Endometrial microvascular endothelial cells (primary cell): ENCODE data around the gene DCTN1. TPM values are rescaled to one million over a fixed set of nuclear protein-coding genes. Genes with fewer than 3 reads are reported as not detected.

ENCODE experiments used
- in situ Hi-C: cut with HindIII; loops from 2 replicates; pipeline ENCODE4 v1.10.0; 2017; ENCODE audit warnings: low sequenced_read_pairs, low pct_unique_long_range_greater_than_20kb; ENCODE audit errors: inconsistent ontology term
- total RNA-seq: library from RNA; depleted of rRNA; stranded (reverse); fragments of >200 nt; gene quantifications from one replicate; pipeline ENCODE4 v1.2.3, GENCODE V29; 2015; ENCODE audit errors: inconsistent ontology term

DCTN1 gene
- total RNA-seq, 1 donor from 2014 or later, result 121 TPM

DNA sequence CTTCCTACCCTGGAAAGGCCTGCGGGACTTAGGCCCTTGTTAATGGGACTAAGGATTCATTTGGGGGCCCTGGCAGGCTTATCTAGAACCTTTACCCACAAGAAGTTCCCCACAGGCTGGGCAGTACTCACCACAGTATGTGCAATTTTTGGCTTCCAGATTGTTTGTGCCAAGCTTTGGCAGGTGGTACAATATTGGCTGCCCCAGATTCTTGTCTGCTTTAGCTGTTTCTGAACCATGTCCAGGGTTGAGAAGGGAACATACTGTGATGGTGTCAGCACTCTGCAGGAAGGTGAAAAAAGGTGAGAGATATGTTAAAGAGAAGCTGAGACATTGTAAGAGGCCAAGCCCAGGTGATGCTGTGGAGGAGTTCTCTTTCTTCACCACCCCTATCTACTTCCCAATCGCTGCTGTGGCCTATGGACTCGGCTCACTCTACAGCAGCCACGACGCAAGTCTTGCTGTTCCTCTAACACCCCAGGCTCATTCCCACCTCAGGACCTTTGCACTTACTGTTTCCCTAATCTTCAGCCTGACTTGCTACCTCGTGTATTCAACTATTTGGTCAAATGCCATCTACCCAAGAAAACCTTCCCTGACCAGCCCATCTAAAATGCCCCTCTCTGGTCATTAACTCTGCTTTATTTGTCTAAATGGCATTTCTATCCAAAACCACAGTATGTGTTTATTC is 46.1 kb downstream of the DCTN1 start:
- in situ Hi-C loops, result no loop called here

DNA sequence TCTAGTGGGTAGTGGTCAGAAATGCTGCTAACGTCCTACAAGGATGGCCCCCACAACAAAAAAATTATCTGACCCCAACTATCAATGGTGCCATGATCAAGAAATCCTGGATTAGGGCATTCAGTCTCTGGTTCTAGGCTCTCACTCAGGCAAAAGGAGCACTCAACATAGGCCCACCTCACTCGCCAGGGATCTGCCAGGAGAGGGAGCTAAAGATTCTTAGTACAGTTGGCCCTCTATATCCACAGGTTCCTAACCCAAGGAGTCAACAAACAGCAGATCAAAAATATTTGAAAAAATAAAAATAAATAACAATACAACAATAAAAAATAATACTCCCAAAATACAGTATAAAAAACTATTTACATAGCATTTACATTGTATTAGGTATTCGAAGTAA is 46.9 kb downstream of the DCTN1 start:
- in situ Hi-C loops, result no loop called here

DNA sequence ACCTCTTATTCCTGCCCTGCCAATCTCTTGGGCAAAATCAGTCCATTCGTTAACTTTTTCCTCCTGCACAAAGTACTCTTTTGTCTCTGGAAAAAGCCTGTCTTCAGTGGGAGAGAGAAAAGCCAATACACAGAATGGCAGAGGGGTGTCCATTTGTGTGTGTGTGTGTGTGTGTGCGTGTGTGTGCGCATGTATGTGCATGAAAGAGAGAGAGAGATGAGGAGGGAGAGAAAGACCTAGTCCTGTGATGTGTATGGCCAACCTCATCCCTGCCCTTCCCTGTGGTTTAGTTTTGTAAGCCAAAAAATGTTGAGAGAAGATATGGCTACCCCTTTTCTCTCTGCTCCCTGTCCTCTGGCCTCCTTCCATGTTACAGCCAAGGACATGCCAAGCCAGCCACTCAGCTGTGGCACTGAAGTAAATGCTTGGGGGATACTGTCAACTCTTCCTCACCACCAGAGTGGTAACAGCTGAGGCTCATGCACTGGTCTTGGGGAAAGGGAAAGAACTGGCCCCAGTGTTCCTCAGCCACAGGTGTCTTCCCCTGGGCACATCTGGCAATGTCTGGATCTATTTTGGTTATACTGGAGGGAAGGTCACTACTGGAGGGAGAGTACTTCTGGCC is 47.4 kb downstream of the DCTN1 start:
- in situ Hi-C loops, result no loop called here

DNA sequence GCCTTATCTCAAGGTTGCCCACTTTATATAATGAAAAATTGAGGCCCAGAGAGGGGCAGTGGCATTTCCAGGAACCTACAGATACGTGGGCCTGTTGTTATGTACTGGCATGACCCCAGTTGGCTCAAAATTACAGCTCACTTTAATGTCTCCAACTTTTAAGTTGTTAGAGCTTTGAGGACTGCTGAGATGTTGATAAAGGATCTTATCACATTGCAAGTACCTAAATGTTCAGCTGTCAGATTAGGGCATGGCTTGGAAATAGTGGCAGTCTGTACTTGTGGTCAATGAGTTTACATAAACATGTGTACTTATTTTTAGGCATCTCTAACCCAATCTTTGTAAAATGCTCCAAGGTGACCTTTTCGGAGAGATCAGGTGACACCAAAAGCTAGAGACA is 51.5 kb downstream of the DCTN1 start:
- in situ Hi-C loops, result no loop called here

DNA sequence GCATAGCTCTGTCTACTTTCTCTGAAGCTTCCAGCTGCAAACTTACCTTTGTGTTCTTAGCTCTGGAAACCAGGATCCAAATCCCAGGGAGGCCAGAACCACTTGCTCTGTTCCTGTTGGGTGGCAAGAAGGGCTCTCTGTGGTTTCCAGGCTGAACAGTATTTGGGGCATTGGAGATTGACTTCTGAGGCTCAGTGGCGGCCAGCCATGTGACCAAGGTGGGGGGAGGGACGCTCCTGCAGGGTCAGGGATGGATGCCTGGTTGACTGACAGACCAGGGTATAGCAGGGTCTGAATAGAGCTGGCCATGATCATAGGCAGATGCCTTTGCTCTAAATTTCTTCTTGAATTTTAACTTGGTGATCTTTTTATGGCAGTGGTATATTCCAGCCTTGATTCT is 52.0 kb downstream of the DCTN1 start:
- in situ Hi-C loops, result no loop called here

DNA sequence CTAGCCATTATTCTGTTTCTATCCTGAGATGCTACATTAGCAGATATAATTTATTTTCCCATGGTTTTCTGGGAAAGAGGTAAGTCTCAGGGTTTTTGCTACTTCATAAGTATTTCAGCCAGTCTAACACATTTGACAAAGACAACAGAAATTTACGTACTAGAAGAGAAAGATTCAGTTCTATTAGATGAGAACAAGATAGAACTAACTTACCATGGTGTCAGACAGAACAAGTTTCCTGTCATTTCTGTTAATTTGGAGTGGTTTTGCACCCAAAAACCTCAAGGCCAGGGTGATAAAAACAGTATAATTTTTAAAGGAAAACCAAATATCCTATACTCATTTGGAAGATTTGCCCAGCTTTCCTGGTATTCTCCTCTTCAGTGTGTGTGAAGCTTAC is 52.5 kb downstream of the DCTN1 start:
- in situ Hi-C loops, result no loop called here

DNA sequence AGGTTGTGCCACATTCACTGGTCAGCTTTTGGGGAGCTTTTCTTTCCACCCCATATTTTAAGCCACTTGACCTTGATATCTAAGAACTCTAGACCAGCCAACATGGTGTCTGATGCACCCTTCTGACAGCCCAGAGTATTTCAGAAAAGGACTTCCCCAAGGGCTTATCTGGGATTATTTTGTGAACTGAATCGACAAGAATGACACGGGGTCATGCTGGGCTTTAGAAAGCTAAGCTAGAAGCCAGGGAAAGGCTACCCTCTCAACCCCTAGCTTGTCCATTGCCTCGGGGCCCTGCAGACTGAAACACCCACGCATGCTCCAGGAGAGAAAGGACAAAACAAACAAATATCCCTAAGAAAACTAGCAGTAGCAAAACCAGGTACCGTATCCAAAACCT is 52.9 kb downstream of the DCTN1 start:
- in situ Hi-C loops, result no loop called here

DNA sequence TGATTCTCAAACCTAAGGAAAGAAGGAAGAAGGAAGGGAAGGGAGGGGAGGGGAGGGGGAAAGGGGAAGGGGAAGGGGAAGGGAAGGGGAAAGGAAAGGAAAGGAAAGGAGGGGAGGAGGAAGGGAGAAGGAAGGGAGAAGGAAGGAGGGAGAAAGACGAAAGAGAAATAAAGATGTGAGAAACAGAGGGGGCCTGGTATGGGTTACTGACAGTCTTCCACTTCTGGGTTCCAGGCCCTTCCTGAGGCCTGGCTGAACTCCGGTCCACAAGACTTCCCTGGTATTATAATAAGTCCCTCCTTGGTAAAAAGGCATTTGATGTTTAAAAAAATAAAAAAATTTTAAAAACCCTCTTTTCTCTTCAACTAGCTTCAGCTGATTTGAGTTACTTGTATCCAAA is 54.3 kb downstream of the DCTN1 start:
- in situ Hi-C loops, result no loop called here

DNA sequence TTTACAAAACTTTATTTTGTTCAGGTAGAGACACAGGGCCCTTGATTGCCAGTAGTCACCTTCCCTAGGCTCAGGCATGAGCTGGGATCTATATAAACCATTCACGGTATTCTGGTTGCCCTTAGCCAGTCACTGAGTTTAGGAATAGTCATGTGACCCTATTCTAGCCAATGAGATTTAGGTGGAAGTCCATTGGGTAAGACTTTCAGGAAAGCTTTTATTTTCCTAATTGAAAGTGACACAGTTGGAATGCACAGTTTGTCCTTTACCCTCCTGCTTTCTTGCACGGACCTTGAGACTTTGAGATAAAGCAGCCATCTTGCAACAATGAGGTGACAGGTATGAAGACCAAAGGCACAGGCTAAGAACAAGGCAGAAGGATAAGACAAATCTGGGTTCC is 58.4 kb downstream of the DCTN1 start:
- in situ Hi-C loops, result no loop called here

DNA sequence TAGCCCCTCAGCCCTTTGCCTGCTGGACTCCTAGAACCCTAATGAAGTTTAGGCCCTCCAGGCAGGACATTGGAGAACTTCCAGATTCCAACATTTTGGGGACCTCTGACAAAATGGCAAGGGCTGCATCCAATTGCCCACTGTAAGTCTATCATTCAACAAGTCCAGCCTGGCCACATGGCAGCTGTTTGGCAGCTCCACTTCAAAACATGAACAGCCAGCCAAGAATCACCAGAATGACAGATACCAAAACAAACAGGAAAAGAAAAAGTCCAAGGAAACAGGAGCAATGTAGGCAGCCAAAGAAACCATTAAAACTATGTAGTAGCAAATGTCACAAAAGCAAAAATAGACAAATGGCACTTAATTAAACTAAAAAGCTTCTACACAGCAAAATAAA is 62.4 kb downstream of the DCTN1 start:
- in situ Hi-C loops, result no loop called here

DNA sequence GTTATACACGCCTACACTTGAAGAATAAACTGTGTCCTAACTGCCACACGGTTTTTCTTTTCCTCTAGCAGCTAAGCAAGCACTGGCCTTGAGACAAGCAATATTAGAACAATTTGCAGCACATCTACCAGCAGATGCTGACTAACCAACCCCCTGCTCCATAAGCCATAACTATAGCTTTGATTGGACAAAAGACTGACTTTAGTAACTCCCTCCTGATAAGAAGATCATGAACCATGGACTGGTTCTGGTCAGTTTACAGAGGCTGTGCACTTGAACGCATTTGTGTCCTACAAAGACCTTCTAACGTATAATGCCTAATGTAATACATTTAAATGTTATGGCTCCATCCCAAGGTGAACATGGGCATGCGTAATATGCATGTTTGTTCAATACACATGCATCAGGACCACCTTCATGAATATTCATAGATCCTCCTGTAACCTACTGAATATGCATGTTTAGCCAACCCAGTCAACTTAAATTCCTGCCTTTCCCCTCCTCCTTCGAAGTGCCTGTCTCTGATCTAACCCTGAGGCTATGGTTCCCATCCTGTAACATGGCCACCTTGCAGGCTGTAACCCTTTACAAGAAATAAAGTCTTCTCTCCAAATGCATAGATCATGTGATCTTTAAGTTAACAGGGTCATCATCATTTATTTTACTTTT is 63.4 kb downstream of the DCTN1 start:
- in situ Hi-C loops, result no loop called here

DNA sequence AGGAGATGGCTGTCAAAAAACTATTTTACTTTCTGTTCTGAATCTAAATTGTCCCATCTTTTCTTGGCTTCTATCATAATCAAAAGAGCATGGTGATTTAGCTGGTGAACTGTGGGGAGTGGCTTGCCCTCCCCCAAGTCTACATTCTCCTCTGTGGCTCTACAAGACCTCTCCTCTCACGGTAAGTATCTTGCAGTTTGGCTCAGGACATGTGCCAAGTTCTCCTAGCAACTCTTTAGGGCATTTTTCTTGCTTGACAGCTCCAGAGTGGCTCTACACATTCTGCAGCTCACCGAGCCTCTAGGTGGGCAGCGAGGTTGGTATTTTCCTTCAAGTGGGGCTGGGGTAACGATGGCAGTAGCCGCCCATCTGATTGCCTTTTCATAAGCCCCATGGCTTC is 66.0 kb downstream of the DCTN1 start:
- in situ Hi-C loops, result no loop called here

DNA sequence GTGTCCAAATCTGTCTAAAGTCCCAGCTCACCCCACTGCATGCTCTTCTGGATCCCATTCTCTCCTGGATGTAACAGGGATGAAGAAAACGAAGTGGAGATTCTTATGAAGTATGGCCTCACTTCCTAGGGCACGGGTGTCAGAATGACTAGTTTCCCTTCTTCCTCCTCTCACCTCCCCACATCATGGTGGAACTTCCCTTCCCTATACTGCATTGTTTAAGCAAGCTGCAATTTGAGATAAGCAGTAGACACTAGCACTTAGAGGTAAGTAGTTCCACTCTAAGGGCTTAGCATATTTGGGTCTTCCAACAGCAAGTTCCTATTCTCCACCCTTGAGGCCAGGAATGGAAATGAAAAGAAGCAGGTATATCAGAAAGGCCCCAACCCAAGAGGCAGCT is 66.6 kb downstream of the DCTN1 start:
- in situ Hi-C loops, result no loop called here

DNA sequence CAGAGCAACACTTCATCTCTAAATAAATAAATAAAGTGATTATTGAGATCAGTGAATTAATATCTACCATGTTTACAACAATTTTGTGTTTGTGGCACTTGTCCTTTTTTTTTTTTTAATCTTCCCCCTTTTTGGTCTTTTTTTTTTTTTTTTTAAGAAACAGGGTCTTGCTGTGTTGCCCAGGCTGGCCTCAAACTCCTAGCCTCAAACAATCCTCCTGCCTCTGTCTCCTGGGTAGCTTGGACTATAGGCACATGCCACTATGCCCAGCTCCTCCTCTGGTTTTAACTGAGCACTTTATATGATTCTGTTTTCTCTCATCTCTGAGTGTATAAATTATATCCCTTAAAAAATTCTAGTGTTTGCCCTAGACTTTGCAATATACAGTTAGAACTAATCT is 67.2 kb downstream of the DCTN1 start:
- in situ Hi-C loops, result no loop called here

Other genes with a start within 250 kb of the DCTN1 start
- gene BOLA3, start 232.4 kb downstream of the DCTN1 start, total RNA-seq, result 81.4 TPM
- gene MOB1A, start 201.4 kb downstream of the DCTN1 start, total RNA-seq, result 117 TPM
- gene MTHFD2, start 181.7 kb downstream of the DCTN1 start, total RNA-seq, result 62.7 TPM
- 0.37 TPM for gene SLC4A5, start 36.9 kb downstream of the DCTN1 start, total RNA-seq
- gene C2orf81, start 41.3 kb upstream of the DCTN1 start, total RNA-seq, result 0.46 TPM
- gene WDR54, start 41.4 kb upstream of the DCTN1 start, total RNA-seq, result 28.4 TPM
- gene RTKN, start 61.6 kb upstream of the DCTN1 start, total RNA-seq, result 1.0 TPM
- gene INO80B, start 74.8 kb upstream of the DCTN1 start, total RNA-seq, result 13.2 TPM
- 40.0 TPM for gene WBP1, start 78.1 kb upstream of the DCTN1 start, total RNA-seq
- 92.7 TPM for gene MOGS, start 85.1 kb upstream of the DCTN1 start, total RNA-seq
- gene MRPL53, start 92.4 kb upstream of the DCTN1 start, total RNA-seq, result 29.5 TPM
- 7.1 TPM for gene CCDC142, start 102.7 kb upstream of the DCTN1 start, total RNA-seq
- 33.7 TPM for gene TTC31, start 102.8 kb upstream of the DCTN1 start, total RNA-seq
- 2.5 TPM for gene LBX2, start 119.3 kb upstream of the DCTN1 start, total RNA-seq
- 17.2 TPM for gene PCGF1, start 127.4 kb upstream of the DCTN1 start, total RNA-seq
- gene TLX2, start 134.1 kb upstream of the DCTN1 start, total RNA-seq, result not detected
- gene DQX1, start 145.9 kb upstream of the DCTN1 start, total RNA-seq, result 0.19 TPM
- 135 TPM for gene AUP1, start 149.4 kb upstream of the DCTN1 start, total RNA-seq
- 42.1 TPM for gene HTRA2, start 149.6 kb upstream of the DCTN1 start, total RNA-seq
- 0.65 TPM for gene LOXL3, start 173.6 kb upstream of the DCTN1 start, total RNA-seq
- 9.1 TPM for gene DOK1, start 174.4 kb upstream of the DCTN1 start, total RNA-seq